IMR-90 (cell line): ENCODE measurements around the gene KEAP1. TPM values are rescaled to one million over a fixed set of nuclear protein-coding genes. Genes with fewer than 3 reads are reported as not detected.
"Not testable (repeated sequence)": the region's sequence is repeated elsewhere in the genome, so short reads cannot be mapped to it uniquely, and the experiment has no call there.

Experiments
- ATAC-seq: fragments of 200-7000 bp; cut with Tn5 transposase; 2 replicates; pipeline ENCODE4 v1.9.1; 2020; ENCODE audit warnings: low read depth, mild to moderate bottlenecking, moderate library complexity
- BruUV-seq: library from RNA; stranded (reverse); fragments of 400-500 nt; replicated peaks from 2 replicates; lab custom pipeline; 2021; lab: Mats Ljungman, UMichigan
- CTCF ChIA-PET: fragments of 300-600 bp; formaldehyde crosslinking; extraction: SDS; loops from one replicate; lab custom pipeline; 2021; ENCODE audit warnings: antibody characterized with exemption; lab: Yijun Ruan, JAX
- POLR2A ChIA-PET: fragments of 300-600 bp; sonication (Branson Sonifier 250); formaldehyde crosslinking; loops from one replicate; lab custom pipeline; 2022; ENCODE audit warnings: antibody characterized with exemption; ENCODE audit not compliant: unreplicated experiment; lab: Charles Lee
- DNase-seq: peaks from one replicate; pipeline ENCODE4 v3.0.0; 2013
- H2AFZ ChIP-seq: replicated peaks from 2 replicates; pipeline ENCODE3; 2013; ENCODE audit warnings: low read length, mild to moderate bottlenecking; ENCODE audit not compliant: poor library complexity
- H2AK5ac ChIP-seq: 2 replicates; pipeline ENCODE4 v1.6.1; 2013; ENCODE audit warnings: low read depth, low read length, inconsistent platforms
- H2AK9ac ChIP-seq: replicated peaks from 2 replicates; pipeline ENCODE3; 2013; ENCODE audit warnings: mild to moderate bottlenecking, low read depth, low read length, moderate library complexity; ENCODE audit not compliant: poor library complexity
- H2BK120ac ChIP-seq: 2 replicates; pipeline ENCODE4 v1.6.1; 2013; ENCODE audit warnings: low read depth, low read length, inconsistent platforms
- H2BK15ac ChIP-seq: 3 replicates; pipeline ENCODE4 v1.6.1; 2013; ENCODE audit warnings: low read depth, low read length, inconsistent platforms
- H2BK20ac ChIP-seq: 2 replicates; pipeline ENCODE4 v1.6.1; 2013; ENCODE audit warnings: low read depth, mild to moderate bottlenecking, inconsistent platforms, low read length, moderate library complexity
- H2BK5ac ChIP-seq: 2 replicates; pipeline ENCODE4 v1.6.1; 2013; ENCODE audit warnings: mild to moderate bottlenecking, low read depth, low read length, inconsistent platforms; ENCODE audit not compliant: poor library complexity, severe bottlenecking
- H3K14ac ChIP-seq: replicated peaks from 2 replicates; pipeline ENCODE4 v1.6.1; 2013; ENCODE audit warnings: low read depth, low read length, inconsistent platforms
- H3K18ac ChIP-seq: 2 replicates; pipeline ENCODE4 v1.6.1; 2013; ENCODE audit warnings: low read depth, low read length, control low read depth
- H3K23ac ChIP-seq: 2 replicates; pipeline ENCODE4 v1.6.1; 2013; ENCODE audit warnings: low read depth, low read length, inconsistent platforms
- H3K27ac ChIP-seq: 2 replicates; pipeline ENCODE4 v1.5.1; 2013; ENCODE audit warnings: mild to moderate bottlenecking, control low read depth, low read length; ENCODE audit not compliant: insufficient read depth
- H3K27me3 ChIP-seq: 2 replicates; pipeline ENCODE4 v1.6.1; 2013; ENCODE audit warnings: low read length; ENCODE audit not compliant: control insufficient read depth, insufficient read depth
- H3K36me3 ChIP-seq: 2 replicates; pipeline ENCODE4 v1.6.1; 2013; ENCODE audit warnings: low read length, mixed read lengths; ENCODE audit not compliant: control insufficient read depth, insufficient read depth
- H3K4ac ChIP-seq: 2 replicates; pipeline ENCODE4 v1.6.1; 2013; ENCODE audit warnings: low read depth, low read length, inconsistent platforms
- H3K4me1 ChIP-seq: 2 replicates; pipeline ENCODE4 v1.6.1; 2013; ENCODE audit warnings: low read length, mixed read lengths; ENCODE audit not compliant: control insufficient read depth, insufficient read depth
- H3K4me2 ChIP-seq: 2 replicates; pipeline ENCODE4 v1.6.1; 2013; ENCODE audit warnings: low read depth, mild to moderate bottlenecking, control low read depth, low read length, moderate library complexity
- H3K4me3 ChIP-seq: 2 replicates; pipeline ENCODE4 v1.5.1; 2013; ENCODE audit warnings: low read depth, mild to moderate bottlenecking, control low read depth, low read length, moderate library complexity; ENCODE audit not compliant: insufficient read depth
- H3K56ac ChIP-seq: 2 replicates; pipeline ENCODE4 v1.6.1; 2013; ENCODE audit warnings: low read length, inconsistent platforms; ENCODE audit not compliant: insufficient read depth; ENCODE audit errors: extremely low read depth
- H3K79me1 ChIP-seq, 2 experiments: 2 replicates each; pipeline ENCODE4 v1.6.1; 2013; ENCODE audit warnings: low read length in 2 of 2, inconsistent platforms in 1 of 2, low read depth in 1 of 2
- H3K9ac ChIP-seq: 2 replicates; pipeline ENCODE4 v1.6.1; 2013; ENCODE audit warnings: low read depth, low read length, control low read depth
- H3K9me1 ChIP-seq: 2 replicates; pipeline ENCODE4 v1.6.1; 2013; ENCODE audit warnings: low read length, inconsistent platforms; ENCODE audit not compliant: insufficient read depth
- H3K9me3 ChIP-seq: 2 replicates; pipeline ENCODE4 v1.6.1; 2013; ENCODE audit warnings: low read length; ENCODE audit not compliant: control insufficient read depth, insufficient read depth
- H4K20me1 ChIP-seq: 2 replicates; pipeline ENCODE4 v1.6.1; 2013; ENCODE audit warnings: low read length, inconsistent platforms; ENCODE audit not compliant: insufficient read depth
- H4K5ac ChIP-seq: 2 replicates; pipeline ENCODE4 v1.6.1; 2013; ENCODE audit warnings: mild to moderate bottlenecking, low read depth, low read length, control low read depth
- H4K8ac ChIP-seq, 2 experiments: 2 replicates each; pipeline ENCODE4 v1.6.1; 2013; ENCODE audit warnings: low read depth in 2 of 2, low read length in 2 of 2, control low read depth in 1 of 2, inconsistent platforms in 1 of 2
- H4K91ac ChIP-seq: 2 replicates; pipeline ENCODE4 v1.6.1; 2013; ENCODE audit warnings: low read depth, low read length, inconsistent platforms; ENCODE audit not compliant: insufficient read depth
- MAFK ChIP-seq: IDR thresholded peaks from 2 replicates; pipeline ENCODE4 v1.6.1; 2012; ENCODE audit warnings: low read depth, low read length, improper control_type of control experiment
- MAZ ChIP-seq: IDR thresholded peaks from 2 replicates; pipeline ENCODE4 v1.6.1; 2012; ENCODE audit warnings: low read depth, mild to moderate bottlenecking, low read length, improper control_type of control experiment, moderate library complexity, borderline replicate concordance
- SMC3 ChIP-seq: fragments of 150-350 bp; IDR thresholded peaks from 2 replicates; pipeline ENCODE4 v1.6.1; 2016; ENCODE audit warnings: low read depth, mild to moderate bottlenecking, antibody characterized with exemption, low read length, moderate library complexity
- WGBS, 2 experiments: methylation state at CpG; one replicate each; pipeline versions ENCODE4 v1.1.5 to v1.1.7; 2013; ENCODE audit warnings: missing lambda C conversion rate in 2 of 2; ENCODE audit not compliant: insufficient read length in 1 of 2; ENCODE audit errors: extremely low coverage in 2 of 2; 5-methylcytosine and 5-hydroxymethylcytosine counted together
- dilution Hi-C: fragments of 300-500 bp; cut with HindIII; formaldehyde crosslinking; loops from one replicate; pipeline ENCODE4 v1.14.3; 2018; ENCODE audit warnings: low sequenced_read_pairs; ENCODE audit not compliant: unreplicated experiment
- in situ Hi-C: fragments of 300-500 bp; cut with MboI; formaldehyde crosslinking; loops from 3 replicates; pipeline ENCODE4 v1.14.3; 2019; ENCODE audit warnings: low sequenced_read_pairs, inconsistent platforms, mixed read lengths
- intact Hi-C: fragments of 100-400 bp; cut with micrococcal nuclease; formaldehyde crosslinking; loops from 2 replicates; pipeline ENCODE4 v1.10.0; 2022
- polyA plus RNA-seq, 3 experiments: library from polyadenylated mRNA; depleted of rRNA; stranded (reverse); fragments of >200 nt; gene quantifications; 2 replicates each; pipeline ENCODE4 v1.2.3, GENCODE V29; 2012; ENCODE audit warnings: low replicate concordance in 1 of 3
- total RNA-seq: library from RNA; depleted of rRNA; stranded (reverse); fragments of >200 nt; gene quantifications from 2 replicates; pipeline ENCODE4 v1.2.3, GENCODE V29; 2012

The KEAP1 gene
- total and polyA plus RNA-seq, 2 of the 4 experiments (the other 2 are of a cell fraction): 63.4 to 81.6 TPM

DNA sequence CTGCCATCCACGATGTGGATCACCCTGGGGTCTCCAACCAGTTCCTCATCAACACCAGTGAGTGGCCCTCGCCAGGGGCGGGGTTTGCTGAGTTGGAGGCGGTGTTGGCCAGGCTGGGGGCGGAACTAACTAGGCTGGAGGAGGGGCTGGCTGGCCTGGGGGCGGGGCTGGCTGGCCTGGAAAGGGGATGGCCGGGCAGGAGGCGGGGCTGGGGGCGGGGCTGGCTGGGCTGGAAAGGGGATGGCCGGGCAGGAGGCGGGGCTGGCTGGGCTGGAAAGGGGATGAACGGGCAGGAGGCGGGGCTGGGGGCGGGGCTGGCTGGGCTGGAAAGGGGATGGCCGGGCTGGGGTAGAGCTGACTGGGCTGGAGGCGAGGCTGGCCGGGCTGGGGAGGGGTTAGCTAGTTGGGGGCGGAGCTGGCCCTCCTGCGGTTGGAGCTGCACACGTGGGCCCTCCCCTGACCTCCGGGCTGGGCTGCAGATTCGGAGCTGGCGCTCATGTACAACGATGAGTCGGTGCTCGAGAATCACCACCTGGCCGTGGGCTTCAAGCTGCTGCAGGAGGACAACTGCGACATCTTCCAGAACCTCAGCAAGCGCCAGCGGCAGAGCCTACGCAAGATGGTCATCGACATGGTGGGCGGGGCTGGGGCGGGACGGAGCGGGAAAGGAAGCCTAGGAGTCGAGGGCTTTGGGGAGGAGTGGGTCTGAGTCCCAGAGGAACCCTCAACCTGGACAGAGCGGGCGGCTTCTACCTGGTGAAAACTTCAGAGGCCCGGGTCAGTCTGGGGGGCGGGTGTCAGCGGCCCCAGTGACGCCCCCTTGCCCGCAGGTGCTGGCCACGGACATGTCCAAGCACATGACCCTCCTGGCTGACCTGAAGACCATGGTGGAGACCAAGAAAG, 41.9 kb downstream of the KEAP1 start (continued):
- no peak for TF ChIP-seq MAFK
- TF ChIP-seq MAZ: peak; percentile 19; the same call in 1 of the 2 replicates

DNA sequence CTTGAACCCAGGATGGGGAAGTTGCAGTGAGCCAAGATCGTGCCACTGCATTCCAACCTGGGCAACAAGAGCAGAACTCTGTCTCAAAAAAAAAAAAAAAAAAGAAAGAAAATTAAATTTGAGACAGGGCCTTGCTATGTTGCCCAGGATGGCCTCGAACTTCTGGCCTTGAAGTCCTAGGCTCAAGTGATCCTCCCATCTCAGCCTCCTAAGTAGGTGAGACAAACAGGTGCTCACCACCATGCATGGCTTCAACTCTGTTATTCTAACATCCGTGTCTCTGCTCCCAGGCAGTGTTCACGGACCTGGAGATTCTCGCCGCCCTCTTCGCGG, 42.5 kb downstream of the KEAP1 start:
- CTCF ChIA-PET: no interaction called here
- Histone ChIP-seq H4K5ac (no peak overlapping the region), H2BK15ac (no peak overlapping the region), H4K20me1 (peaks cover 3% of the 10 kb centered on the region; the same call in 1 of the 2 replicates), H3K23ac (no peak overlapping the region), H2AFZ (peak overlapping the region; percentile 89), H3K36me3 (peaks cover 17% of the 10 kb centered on the region), H3K4me2 (peak overlapping the region; percentile 16; the same call in 1 of the 2 replicates), H3K4me3 (no peak overlapping the region), H4K91ac (no peak overlapping the region), H2BK5ac (no peak overlapping the region), H3K9me3 (no peaks in the 10 kb centered on the region), H3K27ac (no peak overlapping the region), H3K4ac (no peak overlapping the region), H2BK120ac (no peak overlapping the region), H3K9me1 (peaks cover 7% of the 10 kb centered on the region; the same call in 1 of the 2 replicates), H3K56ac (no peak overlapping the region), H3K9ac (no peak overlapping the region), H3K18ac (no peak overlapping the region), H3K79me1 (0 out of 4 replicates have a peak, but pooled peaks cover 0 to 3% of the 10 kb centered on the region in 2 experiments), H4K8ac (no peak overlapping the region; a peak in 1 of 4 replicates), H3K14ac (no peak overlapping the region), H3K27me3 (no peaks in the 10 kb centered on the region), H2AK5ac (no peak overlapping the region), H2BK20ac (no peak overlapping the region), H2AK9ac (peak overlapping the region; percentile 87), H3K4me1 (peaks cover 3% of the 10 kb centered on the region; the same call in 1 of the 2 replicates)
- in situ Hi-C loops (no loop called here), intact Hi-C loops (no loop called here), dilution Hi-C loops (no loop called here)
- WGBS, 2 experiments: 20% methylated on average over 1 of the region's 8 CpGs; no CpG with 5 or more reads in 1 of the 2 experiments
- DNase-seq (no peak), ATAC-seq (no peak)
- BruUV-seq: no TSS peak
- no peak for TF ChIP-seq MAFK
- TF ChIP-seq SMC3: no peak
- POLR2A ChIA-PET: no interaction called here

DNA sequence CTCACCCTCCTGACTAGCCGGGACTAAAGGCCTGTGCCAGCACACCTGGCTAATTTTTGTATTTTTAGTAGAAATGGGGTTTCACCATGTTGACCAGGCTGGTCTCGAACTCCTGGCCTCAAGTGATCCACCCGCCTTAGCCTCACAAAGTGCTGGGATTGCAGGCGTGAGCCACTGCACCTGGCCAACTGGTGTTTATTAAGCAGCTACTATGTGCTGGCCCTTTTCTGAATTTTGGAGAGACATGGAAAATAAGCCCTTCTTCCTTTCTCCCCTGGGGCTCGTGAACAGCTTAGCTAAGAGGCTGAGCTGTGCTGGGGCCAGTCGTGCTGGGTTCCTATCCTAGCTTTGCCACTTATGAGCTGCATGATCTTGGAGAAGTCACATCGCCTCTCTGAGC, 44.4 kb downstream of the KEAP1 start:
- H2BK15ac ChIP-seq, H3K9ac ChIP-seq, POLR2A ChIA-PET, H2BK120ac ChIP-seq, H3K18ac ChIP-seq, H3K27ac ChIP-seq, H3K14ac ChIP-seq, H2AK9ac ChIP-seq, H3K4me3 ChIP-seq, in situ Hi-C loops, H3K4ac ChIP-seq, DNase-seq, H3K79me1 ChIP-seq, dilution Hi-C loops, H3K27me3 ChIP-seq, H3K4me2 ChIP-seq, H4K91ac ChIP-seq, H3K4me1 ChIP-seq, H3K9me3 ChIP-seq, H4K20me1 ChIP-seq, CTCF ChIA-PET, ATAC-seq, H4K8ac ChIP-seq, H2AFZ ChIP-seq, H2BK20ac ChIP-seq, H3K23ac ChIP-seq, H3K36me3 ChIP-seq, H3K9me1 ChIP-seq, H2BK5ac ChIP-seq, H2AK5ac ChIP-seq, BruUV-seq, H3K56ac ChIP-seq, H4K5ac ChIP-seq, intact Hi-C loops: not testable (repeated sequence)
- WGBS, 2 experiments: 91% methylated on average over 6 of the region's 7 CpGs; no CpG with 5 or more reads in 1 of the 2 experiments
